ENCODE results near the gene TEX35.

DNA sequence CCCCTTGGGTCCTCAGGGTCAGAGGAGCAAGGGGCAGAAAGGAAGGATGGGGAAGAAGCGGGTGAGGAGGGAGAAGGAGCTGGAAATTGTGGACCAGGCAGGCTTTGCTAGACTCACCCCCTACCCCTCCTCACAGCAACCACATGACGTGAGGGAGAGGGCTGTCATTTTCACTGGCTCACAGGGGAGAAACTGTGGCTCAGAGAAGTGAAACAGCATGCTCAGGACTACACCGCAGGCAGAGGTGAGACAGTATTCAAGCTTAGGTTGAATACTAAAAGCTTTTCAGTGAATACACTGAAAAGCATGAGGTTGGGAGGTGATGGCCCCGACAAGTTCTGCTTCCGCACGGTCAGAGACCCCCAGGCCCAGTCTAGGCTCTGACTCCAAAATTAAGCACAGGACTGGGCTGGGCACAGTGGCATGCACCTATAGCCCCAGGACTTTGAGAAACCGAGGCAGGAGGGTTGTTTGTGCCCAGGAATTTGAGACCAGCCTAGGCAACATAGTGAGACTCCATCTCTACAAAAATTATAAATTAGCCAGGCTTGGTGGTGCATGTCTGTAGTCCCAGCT lies 14.9 kb upstream of the TEX35 start:
- TF ChIP-seq ZNF274 (IDR thresholded peaks at IDR 0.05; ENCODE audit: low read depth, low read length): no peak
- TF ChIP-seq YY1 (IDR thresholded peaks at IDR 0.05; ENCODE audit: insufficient read depth, insufficient read length): no peak

Measured in NT2/D1 (cell line).